Keratinocyte (primary cell): Measurements from ENCODE around the gene HCRT. TPM values are rescaled to one million over a fixed set of nuclear protein-coding genes. Genes with fewer than 3 reads are reported as not detected.
"Not testable (repeated sequence)": the region's sequence is repeated elsewhere in the genome, so short reads cannot be mapped to it uniquely, and the experiment has no call there.

ENCODE experiments used
- DNase-seq: peaks from one replicate; pipeline ENCODE4 v3.0.0-alpha.2; 2011; ENCODE audit warnings: low read depth, missing footprints, low spot score
- FAIRE-seq: peaks from 2 replicates; lab custom pipeline; 2011; peaks lifted over from hg19 to GRCh38; lab: Jason Lieb, UNC
- H2AFZ ChIP-seq: 2 replicates; pipeline ENCODE4 v1.6.0; 2012; ENCODE audit warnings: low read length, control low read depth, inconsistent platforms; ENCODE audit not compliant: control insufficient read depth
- H3K27ac ChIP-seq: 2 replicates; pipeline ENCODE4 v1.5.1; 2011; ENCODE audit warnings: low read length; ENCODE audit not compliant: control insufficient read depth, insufficient read depth
- H3K27me3 ChIP-seq: 3 replicates; pipeline ENCODE4 v1.6.0; 2011; ENCODE audit warnings: low read length; ENCODE audit not compliant: control insufficient read depth, insufficient read depth; ENCODE audit errors: extremely low read depth
- H3K36me3 ChIP-seq, 2 experiments: 2 replicates in 1 of 2; 3 replicates in 1 of 2; pipeline ENCODE4 v1.5.1; 2011; ENCODE audit warnings: low read length in 2 of 2, mild to moderate bottlenecking in 1 of 2; ENCODE audit not compliant: control insufficient read depth in 2 of 2, insufficient read depth in 2 of 2; ENCODE audit errors: extremely low read depth in 1 of 2
- H3K4me1 ChIP-seq: 3 replicates; pipeline ENCODE4 v1.5.1; 2011; ENCODE audit warnings: low read length; ENCODE audit not compliant: control insufficient read depth, insufficient read depth; ENCODE audit errors: extremely low read depth
- H3K4me2 ChIP-seq: 3 replicates; pipeline ENCODE4 v1.6.0; 2011; ENCODE audit warnings: low read depth, low read length; ENCODE audit not compliant: control insufficient read depth, insufficient read depth; ENCODE audit errors: extremely low read depth
- H3K4me3 ChIP-seq, 3 experiments: fragments of 200-600 bp in 1 of 3; sonication (generic) in 1 of 3; 2 replicates in 2 of 3; 3 replicates in 1 of 3; pipeline ENCODE4 v1.5.1; 2011 to 2016; ENCODE audit warnings: low read length in 3 of 3, mild to moderate bottlenecking in 3 of 3, control low read depth in 2 of 3, inconsistent platforms in 1 of 3, low read depth in 1 of 3, mixed read lengths in 1 of 3, mixed run types in 1 of 3, moderate library complexity in 1 of 3; ENCODE audit not compliant: control insufficient read depth in 2 of 3, insufficient read depth in 2 of 3; ENCODE audit errors: extremely low read depth in 1 of 3
- H3K79me2 ChIP-seq: 2 replicates; pipeline ENCODE4 v1.6.0; 2012; ENCODE audit warnings: low read length; ENCODE audit not compliant: control insufficient read depth, insufficient read depth
- H3K9ac ChIP-seq: 3 replicates; pipeline ENCODE4 v1.6.0; 2011; ENCODE audit warnings: low read length; ENCODE audit not compliant: control insufficient read depth, insufficient read depth; ENCODE audit errors: extremely low read depth
- H3K9me1 ChIP-seq: 3 replicates; pipeline ENCODE4 v1.6.0; 2011; ENCODE audit warnings: low read length; ENCODE audit not compliant: control insufficient read depth, insufficient read depth; ENCODE audit errors: extremely low read depth
- H3K9me3 ChIP-seq: 2 replicates; pipeline ENCODE4 v1.5.1; 2012; ENCODE audit warnings: low read depth, low read length; ENCODE audit not compliant: control insufficient read depth
- H4K20me1 ChIP-seq: 3 replicates; pipeline ENCODE4 v1.6.0; 2011; ENCODE audit warnings: low read length; ENCODE audit not compliant: control insufficient read depth, insufficient read depth; ENCODE audit errors: extremely low read depth
- EZH2 ChIP-seq: IDR thresholded peaks from one replicate; pipeline ENCODE4 v1.6.1; 2012; ENCODE audit warnings: inconsistent platforms, mild to moderate bottlenecking, low read length, moderate library complexity
- dilution Hi-C: fragments of 300-500 bp; cut with MboI; formaldehyde crosslinking; loops from one replicate; pipeline ENCODE4 v1.7.0; 2020; ENCODE audit warnings: low sequenced_read_pairs; ENCODE audit not compliant: extremely low pct_ligation_motif_present
- polyA plus RNA-seq, 5 experiments: library from polyadenylated mRNA; depleted of rRNA in 3 of 5; stranded (reverse) in 3 of 5; stranded (forward) in 1 of 5; unstranded in 1 of 5; fragments of >200 nt; gene quantifications; 1 replicate in 1 of 5; 2 replicates in 3 of 5; 3 replicates in 1 of 5; pipeline versions ENCODE4 v1.2.1 to v1.2.3, GENCODE V29; 2011 to 2012; ENCODE audit warnings: missing spikeins in 2 of 5, low read depth in 1 of 5, low replicate concordance in 1 of 5
- TF ChIP-seq, protein P1 (sequence below), 3 experiments: IDR thresholded peaks in 1 of 3; conservative IDR thresholded peaks in 1 of 3; optimal IDR thresholded peaks in 1 of 3; 2 replicates in 2 of 3; 3 replicates in 1 of 3; pipeline versions ENCODE3 to v1.5.1; 2011; ENCODE audit warnings: low read length in 3 of 3, mild to moderate bottlenecking in 3 of 3, moderate library complexity in 2 of 3, control low read depth in 1 of 3, inconsistent platforms in 1 of 3; ENCODE audit not compliant: insufficient read depth in 2 of 3; ENCODE audit errors: extremely low read depth in 1 of 3

Gene HCRT
- polyA plus RNA-seq, 1 donor (not counting 4 experiments of a cell fraction or from before 2014, with no cell fraction given) = not detected

- Histone ChIP-seq H3K4me3 (no peak overlapping the region), H3K4me1 (no peaks in the 10 kb centered on the region), H3K79me2 (peaks cover 80% of the 10 kb centered on the region), H4K20me1 (peaks cover 5% of the 10 kb centered on the region), H3K36me3 (peaks cover 26 to 29% of the 10 kb centered on the region in 2 experiments), H2AFZ (no peak overlapping the region), H3K27me3 (no peaks in the 10 kb centered on the region), H3K9me1 (peaks cover 2% of the 10 kb centered on the region), H3K27ac (no peak overlapping the region), H3K9me3 (no peaks in the 10 kb centered on the region), H3K4me2 (no peak overlapping the region), H3K9ac (no peak overlapping the region)
- TF ChIP-seq, protein P1, sequence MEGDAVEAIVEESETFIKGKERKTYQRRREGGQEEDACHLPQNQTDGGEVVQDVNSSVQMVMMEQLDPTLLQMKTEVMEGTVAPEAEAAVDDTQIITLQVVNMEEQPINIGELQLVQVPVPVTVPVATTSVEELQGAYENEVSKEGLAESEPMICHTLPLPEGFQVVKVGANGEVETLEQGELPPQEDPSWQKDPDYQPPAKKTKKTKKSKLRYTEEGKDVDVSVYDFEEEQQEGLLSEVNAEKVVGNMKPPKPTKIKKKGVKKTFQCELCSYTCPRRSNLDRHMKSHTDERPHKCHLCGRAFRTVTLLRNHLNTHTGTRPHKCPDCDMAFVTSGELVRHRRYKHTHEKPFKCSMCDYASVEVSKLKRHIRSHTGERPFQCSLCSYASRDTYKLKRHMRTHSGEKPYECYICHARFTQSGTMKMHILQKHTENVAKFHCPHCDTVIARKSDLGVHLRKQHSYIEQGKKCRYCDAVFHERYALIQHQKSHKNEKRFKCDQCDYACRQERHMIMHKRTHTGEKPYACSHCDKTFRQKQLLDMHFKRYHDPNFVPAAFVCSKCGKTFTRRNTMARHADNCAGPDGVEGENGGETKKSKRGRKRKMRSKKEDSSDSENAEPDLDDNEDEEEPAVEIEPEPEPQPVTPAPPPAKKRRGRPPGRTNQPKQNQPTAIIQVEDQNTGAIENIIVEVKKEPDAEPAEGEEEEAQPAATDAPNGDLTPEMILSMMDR (optimal IDR thresholded peaks at IDR 0.05 in 1 of 3, IDR thresholded peaks at IDR 0.05 in 1 of 3, conservative IDR thresholded peaks at IDR 0.05 in 1 of 3; ENCODE audit: extremely low read depth in 1 of 3, insufficient read depth in 2 of 3, low read length in 3 of 3) = no peak
- TF ChIP-seq EZH2 = no peak
- FAIRE-seq (no peak), DNase-seq (no peak)
- dilution Hi-C loops = no loop called here
These were observed 42.8 kb downstream of the HCRT start for GRCh38 chr17:42142371-42142896.

- Histone ChIP-seq H3K9ac (no peak overlapping the region), H3K79me2 (peaks cover 79% of the 10 kb centered on the region), H2AFZ (no peak overlapping the region), H3K9me3 (no peaks in the 10 kb centered on the region), H3K4me3 (no peak overlapping the region), H3K27me3 (no peaks in the 10 kb centered on the region), H3K27ac (no peak overlapping the region), H3K4me1 (no peaks in the 10 kb centered on the region), H3K4me2 (no peak overlapping the region), H3K9me1 (peaks cover 2% of the 10 kb centered on the region), H3K36me3 (peaks cover 25 to 26% of the 10 kb centered on the region in 2 experiments), H4K20me1 (peaks cover 6% of the 10 kb centered on the region)
- FAIRE-seq (no peak), DNase-seq (no peak)
- dilution Hi-C loops = no loop called here
- no peak for TF ChIP-seq EZH2
- TF ChIP-seq, protein P1 (optimal IDR thresholded peaks at IDR 0.05 in 1 of 3, IDR thresholded peaks at IDR 0.05 in 1 of 3, conservative IDR thresholded peaks at IDR 0.05 in 1 of 3; ENCODE audit: extremely low read depth in 1 of 3, insufficient read depth in 2 of 3, low read length in 3 of 3) = no peak
These were observed 43.9 kb downstream of the HCRT start for GRCh38 chr17:42141382-42141781.

DNA sequence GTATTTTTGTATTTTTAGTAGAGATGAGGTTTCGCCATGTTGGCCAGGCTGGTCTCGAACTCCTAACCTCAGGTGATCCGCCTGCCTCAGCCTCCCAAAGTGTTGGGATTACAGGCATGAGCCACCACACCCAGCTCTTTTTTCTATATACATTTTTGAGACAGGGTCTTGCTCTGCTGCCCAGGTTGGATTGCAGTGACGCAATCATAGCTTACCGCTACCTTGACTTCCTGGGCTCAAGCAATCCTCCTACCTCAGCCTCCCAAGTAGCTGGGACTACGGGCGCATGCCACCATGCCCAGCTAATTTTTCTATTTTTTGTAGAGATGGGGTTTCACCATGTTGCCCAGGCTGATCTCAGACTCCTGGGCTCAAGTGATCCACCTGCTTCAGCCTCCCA is 44.6 kb downstream of the HCRT start:
- DNase-seq, H3K9me1 ChIP-seq, H3K27ac ChIP-seq, FAIRE-seq, H3K4me1 ChIP-seq, H3K27me3 ChIP-seq, H2AFZ ChIP-seq, H3K9ac ChIP-seq, H3K4me2 ChIP-seq, H3K4me3 ChIP-seq, dilution Hi-C loops, H3K9me3 ChIP-seq: not testable (repeated sequence)
- H3K36me3 ChIP-seq = peaks cover 28 to 30% of the 10 kb centered on the region in 2 experiments
- peaks cover 83% of the 10 kb centered on the region for H3K79me2 ChIP-seq
- peaks cover 10% of the 10 kb centered on the region for H4K20me1 ChIP-seq
